GM19193 (cell line): ENCODE measurements around the gene TIMM50.

ENCODE experiments used
- POLR2A ChIP-seq: IDR thresholded peaks from 4 replicates; pipeline ENCODE4 v1.6.1; 2011; ENCODE audit not compliant: insufficient read depth, insufficient read length; ENCODE audit errors: extremely low read depth

TIMM50 gene

GRCh38 chr19:39480337-39481228 is at the start of gene TIMM50:
TIMM50 (plus strand) TSS chr19:39480838; CDS start chr19:39480854, 16 bp downstream.
- peak; percentile 85 for TF ChIP-seq POLR2A

- TF ChIP-seq POLR2A = peak; percentile 29
Observed at GRCh38 chr19:39432677-39433025, 48.0 kb upstream of the TIMM50 start.

DNA sequence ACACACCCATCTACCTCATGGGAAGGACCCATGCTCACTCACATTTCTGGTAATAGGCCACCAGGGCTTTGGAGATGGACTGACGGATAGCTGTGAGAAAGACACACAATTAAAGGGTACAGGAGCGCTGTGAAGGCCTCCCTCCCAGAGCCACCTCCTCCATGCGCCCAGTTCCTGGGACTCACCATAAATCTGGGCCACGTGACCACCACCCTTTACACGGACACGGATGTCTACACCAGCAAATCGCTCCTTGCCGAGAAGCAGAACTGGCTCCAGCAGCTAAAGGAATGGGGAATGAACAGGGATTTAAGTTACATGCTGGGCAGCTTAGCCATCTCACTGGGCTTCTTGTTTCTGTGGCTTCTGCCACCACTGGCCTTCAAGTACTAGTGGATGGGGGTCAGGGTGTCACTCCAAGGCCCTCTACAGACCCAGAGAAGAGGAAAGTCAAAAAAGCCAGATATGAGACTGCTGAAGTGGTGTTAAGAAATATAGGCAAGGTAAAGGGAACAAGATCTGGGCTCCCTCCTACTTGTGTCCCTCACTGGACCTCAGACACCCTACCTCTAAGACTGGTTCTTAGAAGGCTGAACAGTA is 47.1 kb upstream of the TIMM50 start:
- peak; percentile 44 for TF ChIP-seq POLR2A

- no peak for TF ChIP-seq POLR2A
Observed at GRCh38 chr19:39434123-39435076, 46.2 kb upstream of the TIMM50 start.

- peak; percentile 99 for TF ChIP-seq POLR2A
Observed at GRCh38 chr19:39435499-39436349, 44.9 kb upstream of the TIMM50 start, which contains the start of gene RPS16. RPS16 (minus strand) TSS chr19:39435949; CDS start chr19:39435895, 54 bp downstream.

DNA sequence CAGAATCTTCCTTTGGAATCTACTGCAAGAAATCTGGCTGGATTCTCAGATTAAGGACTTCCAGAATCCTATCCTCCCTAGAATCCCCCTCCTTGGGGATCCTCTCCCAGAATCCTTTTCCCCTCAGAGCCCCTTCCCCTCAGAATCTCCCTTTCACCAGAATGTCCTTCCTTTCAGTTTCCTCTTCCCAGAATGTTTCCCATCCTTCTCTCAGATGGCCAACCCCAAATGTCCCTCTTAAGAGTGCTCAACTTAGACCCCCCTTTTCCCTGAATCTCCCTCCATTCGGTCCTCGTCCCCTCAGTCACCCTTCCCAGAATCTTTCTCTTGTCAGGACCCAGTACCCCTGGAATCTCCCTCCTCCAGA is 44.3 kb upstream of the TIMM50 start:
- TF ChIP-seq POLR2A = no peak

GRCh38 chr19:39438270-39438934 is 42.2 kb upstream of the TIMM50 start:
- no peak for TF ChIP-seq POLR2A

- no peak for TF ChIP-seq POLR2A
Observed at GRCh38 chr19:39444598-39445195, 35.9 kb upstream of the TIMM50 start.

DNA sequence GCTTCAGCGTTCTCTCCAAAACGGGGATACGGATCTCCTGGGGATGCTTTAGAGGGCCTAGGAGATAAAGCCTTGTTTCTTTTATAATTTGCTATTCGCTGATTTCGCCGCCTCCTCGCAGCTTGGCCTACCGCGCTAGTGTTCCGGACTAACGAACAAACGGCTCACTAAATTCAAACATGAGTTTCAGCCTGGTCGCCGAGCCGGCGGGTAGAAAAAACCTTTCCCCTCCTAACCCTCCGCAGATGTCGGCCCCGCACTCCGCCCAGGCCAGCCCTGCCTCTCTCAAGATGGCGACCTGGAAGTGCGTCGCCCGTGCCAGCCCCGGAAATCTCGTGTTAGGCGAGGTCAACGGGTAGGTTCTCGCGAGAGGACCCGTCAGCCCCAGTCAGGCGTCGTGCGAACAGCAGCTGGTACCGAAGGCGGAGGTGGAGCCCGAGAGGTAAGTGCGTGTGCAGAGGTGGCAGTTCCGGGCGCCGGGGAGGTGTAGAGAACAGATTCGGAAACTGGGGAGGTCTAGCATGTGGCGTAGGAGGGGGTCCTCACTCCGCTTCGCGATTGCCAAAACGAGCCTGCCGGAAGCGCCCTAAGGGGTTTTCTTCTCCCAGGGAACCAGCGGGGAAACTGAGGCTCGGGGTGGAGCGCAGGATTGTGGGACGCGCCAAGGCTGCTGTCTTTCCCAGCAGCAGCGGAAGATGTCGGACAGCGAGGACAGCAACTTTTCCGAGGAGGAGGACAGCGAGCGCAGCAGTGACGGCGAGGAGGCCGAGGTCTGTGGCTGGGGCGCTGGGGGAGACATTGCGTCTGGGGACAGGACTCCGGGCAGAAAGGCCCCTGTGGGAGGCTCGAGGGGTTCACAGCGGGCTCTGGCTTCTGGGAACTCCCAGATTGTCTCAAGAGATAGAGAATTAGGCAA is 35.2 kb upstream of the TIMM50 start, which contains the start of gene SUPT5H:
Gene SUPT5H (plus strand): TSS at position 387 of the 916 bp plus-strand sequence. CDS start 309 bp downstream, at position 696.
- TF ChIP-seq POLR2A = peak; percentile 94

GRCh38 chr19:39446365-39447084 is 34.1 kb upstream of the TIMM50 start:
- TF ChIP-seq POLR2A = no peak

- TF ChIP-seq POLR2A = no peak
Observed at GRCh38 chr19:39448271-39448670, 32.4 kb upstream of the TIMM50 start.
